Lower lobe of right lung (tissue), 2 donors: ENCODE data around the gene GNG12. TPM values are rescaled to one million over a fixed set of nuclear protein-coding genes. Genes with fewer than 3 reads are reported as not detected.

Experiments used
- ATAC-seq, 2 donors: fragments of 200-7000 bp; cut with Tn5 transposase; one replicate each; pipeline ENCODE4 v1.9.1; 2020 to 2022; ENCODE audit warnings: mild to moderate bottlenecking in 2 of 2, moderate library complexity in 2 of 2
- DNase-seq: peaks from one replicate; pipeline ENCODE4 v3.0.0-alpha.2; 2020
- H3K27ac ChIP-seq: fragments of 200-600 bp; one replicate; pipeline ENCODE4 v1.8.0; 2022
- H3K27me3 ChIP-seq: fragments of 200-600 bp; one replicate; pipeline ENCODE4 v1.8.0; 2022; ENCODE audit warnings: low read depth
- H3K36me3 ChIP-seq: fragments of 200-600 bp; one replicate; pipeline ENCODE4 v1.8.0; 2022; ENCODE audit warnings: mild to moderate bottlenecking
- H3K4me1 ChIP-seq: fragments of 200-600 bp; one replicate; pipeline ENCODE4 v1.8.0; 2022
- H3K4me3 ChIP-seq: fragments of 200-600 bp; one replicate; pipeline ENCODE4 v1.8.0; 2022; ENCODE audit warnings: mild to moderate bottlenecking
- H3K9me3 ChIP-seq: fragments of 200-600 bp; one replicate; pipeline ENCODE4 v1.8.0; 2022
- CTCF ChIP-seq: fragments of 200-600 bp; IDR thresholded peaks from one replicate; pipeline ENCODE4 v1.8.0; 2022; ENCODE audit warnings: antibody characterized with exemption, mild to moderate bottlenecking
- intact Hi-C: fragments of 100-400 bp; cut with DNase I; formaldehyde crosslinking; loops from one replicate; pipeline ENCODE4 v1.11.0; 2022
- total RNA-seq: library from RNA; stranded (reverse); fragmentation: NEBNext Ultra II Directional; extraction: Animal tissue kit (Norgen Biotek cat#: 25700); gene quantifications from one replicate; pipeline ENCODE4 v1.2.1, GENCODE V29; 2021
- donor health status: DM: no; HTN: yes; CAD: no; lungs with severe emphysema.

GNG12 gene
- total RNA-seq, 1 donor from 2014 or later = 43.3 TPM

DNA sequence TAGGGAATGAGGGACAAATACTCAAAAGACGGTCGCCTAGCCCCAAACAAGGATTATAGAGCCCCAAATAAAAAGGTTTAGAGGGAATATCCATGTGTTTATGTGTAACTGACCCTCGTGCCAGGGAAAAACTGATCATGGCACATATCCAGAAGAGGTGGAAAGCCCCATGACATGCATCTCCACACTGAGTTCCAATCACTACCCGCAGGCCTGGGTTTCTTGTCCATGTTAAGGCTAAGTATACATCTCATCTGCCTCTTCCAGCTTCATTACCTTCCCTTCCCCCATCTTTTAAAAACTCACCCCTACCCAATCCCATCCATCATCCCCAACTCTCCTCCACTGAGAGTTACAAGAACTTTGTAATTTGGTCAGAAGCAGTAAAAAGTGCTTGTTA lies 133.0 kb downstream of the GNG12 start:
- no peak for DNase-seq
- Histone ChIP-seq H3K9me3 (no peaks in the 10 kb centered on the region), H3K4me3 (no peak overlapping the region), H3K27ac (no peak overlapping the region), H3K36me3 (peaks cover 18% of the 10 kb centered on the region), H3K27me3 (no peaks in the 10 kb centered on the region), H3K4me1 (no peaks in the 10 kb centered on the region)
- ATAC-seq = no peak
- intact Hi-C loops = no loop called here
- TF ChIP-seq CTCF = no peak

DNA sequence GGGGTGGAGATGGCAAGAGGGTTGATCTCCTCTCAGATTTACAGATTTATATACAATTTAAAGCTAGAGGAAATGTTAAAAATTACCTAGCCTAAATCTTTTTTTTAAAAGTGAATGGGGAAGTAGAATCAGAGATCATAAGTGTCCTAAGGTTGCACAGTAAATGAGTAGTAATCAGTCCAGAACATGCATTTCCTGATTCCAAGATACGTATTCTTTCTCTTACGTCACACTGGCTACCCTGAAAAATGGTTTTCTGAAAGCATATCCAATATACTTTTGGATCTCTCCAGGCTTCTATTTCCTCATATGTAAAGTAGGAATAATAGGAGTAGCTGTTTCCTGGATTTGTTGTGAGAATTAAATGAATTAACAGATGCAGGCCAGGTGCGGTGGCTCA lies 136.6 kb downstream of the GNG12 start:
- no peaks in the 10 kb centered on the region for H3K9me3 ChIP-seq
- no peak for ATAC-seq
- no peak for TF ChIP-seq CTCF
- intact Hi-C loops = no loop called here
- no peaks in the 10 kb centered on the region for H3K4me1 ChIP-seq
- no peaks in the 10 kb centered on the region for H3K27me3 ChIP-seq
- no peak overlapping the region for H3K4me3 ChIP-seq
- DNase-seq = no peak
- no peak overlapping the region for H3K27ac ChIP-seq
- H3K36me3 ChIP-seq = no peaks in the 10 kb centered on the region

GRCh38 chr1:67695963-67696362 lies 137.3 kb downstream of the GNG12 start:
- Histone ChIP-seq H3K27ac (no peak overlapping the region), H3K27me3 (no peaks in the 10 kb centered on the region), H3K36me3 (no peaks in the 10 kb centered on the region), H3K4me1 (no peaks in the 10 kb centered on the region), H3K4me3 (no peak overlapping the region), H3K9me3 (no peaks in the 10 kb centered on the region)
- ATAC-seq = no peak
- intact Hi-C loops = no loop called here
- no peak for TF ChIP-seq CTCF
- DNase-seq = no peak

- TF ChIP-seq CTCF = no peak
- no peak overlapping the region for H3K27ac ChIP-seq
- intact Hi-C loops = no loop called here
These were observed 141.6 kb downstream of the GNG12 start for GRCh38 chr1:67691712-67692111.

GRCh38 chr1:67690411-67690810 lies 142.9 kb downstream of the GNG12 start:
- no peak overlapping the region for H3K4me3 ChIP-seq

More at GRCh38 chr1:67691712-67692111, 141.6 kb downstream of the GNG12 start:
- peaks cover 13% of the 10 kb centered on the region for H3K4me1 ChIP-seq
- peaks cover 26% of the 10 kb centered on the region for H3K36me3 ChIP-seq
- no peak overlapping the region for H3K4me3 ChIP-seq
- no peaks in the 10 kb centered on the region for H3K27me3 ChIP-seq
- H3K9me3 ChIP-seq = no peaks in the 10 kb centered on the region
- ATAC-seq (no peak), DNase-seq (no peak)

More at GRCh38 chr1:67690411-67690810, 142.9 kb downstream of the GNG12 start:
- DNase-seq (no peak), ATAC-seq (no peak)
- H3K9me3 ChIP-seq = no peaks in the 10 kb centered on the region
- intact Hi-C loops = no loop called here
- peaks cover 26% of the 10 kb centered on the region for H3K36me3 ChIP-seq
- TF ChIP-seq CTCF = no peak
- H3K27ac ChIP-seq = no peak overlapping the region
- H3K4me1 ChIP-seq = peaks cover 16% of the 10 kb centered on the region
- H3K27me3 ChIP-seq = no peaks in the 10 kb centered on the region
